Measurements from ENCODE around the gene CARMIL3.

- TF ChIP-seq POLR2A (IDR thresholded peaks at IDR 0.05): no peak
- no peak for TF ChIP-seq CTCF (IDR thresholded peaks at IDR 0.05)
Measured at GRCh38 chr14:24108336-24108874, 56.6 kb downstream of the CARMIL3 start.

Measured in prostate gland (tissue), 2 donors.